ENCODE measurements around the gene HES6. TPM values are rescaled to one million over a fixed set of nuclear protein-coding genes. Genes with fewer than 3 reads are reported as not detected.

The HES6 gene
- total RNA-seq, 1 experiment from 2014 or later, result 17.2 TPM

GRCh38 chr2:238286551-238286950 is 46.7 kb upstream of the HES6 start:
- no peaks in the 10 kb centered on the region for H3K36me3 ChIP-seq (ENCODE audit: insufficient read depth, low read length, poor library complexity, severe bottlenecking)
- DNase-seq (ENCODE audit: low spot score), result no peak
- no peak for TF ChIP-seq EZH2 (IDR thresholded peaks at IDR 0.05; ENCODE audit: borderline replicate concordance, low read depth, low read length, poor library complexity, severe bottlenecking)
- TF ChIP-seq CTCF (conservative IDR thresholded peaks at IDR 0.05; ENCODE audit: low read depth, low read length), result no peak
- no peak overlapping the region for H3K4me3 ChIP-seq (ENCODE audit: low read depth, low read length, poor library complexity, severe bottlenecking)
- ChIA-PET POLR2A (ENCODE audit: low non-redundant PET) (no interaction called here), CTCF (no interaction called here)
- intact Hi-C loops (cut with micrococcal nuclease; ENCODE audit: unreplicated experiment), result no loop called here
- no peak overlapping the region for H3K27ac ChIP-seq (ENCODE audit: low read depth, low read length, poor library complexity, severe bottlenecking)
- H3K27me3 ChIP-seq (replicated peaks; ENCODE audit: insufficient read depth, low read depth, low read length, poor library complexity), result no peaks in the 10 kb centered on the region
- no peaks in the 10 kb centered on the region for H3K9me3 ChIP-seq (ENCODE audit: low read depth, low read length, poor library complexity, severe bottlenecking)
- peaks cover 26% of the 10 kb centered on the region for H3K4me1 ChIP-seq (ENCODE audit: insufficient read depth, low read length, poor library complexity, severe bottlenecking)
- TSS peak; percentile 55 for BruUV-seq (replicated peaks)

GRCh38 chr2:238286095-238286494 is 46.3 kb upstream of the HES6 start:
- no TSS peak for BruUV-seq (replicated peaks)
- TF ChIP-seq CTCF (conservative IDR thresholded peaks at IDR 0.05; ENCODE audit: low read depth, low read length) (no peak), EZH2 (IDR thresholded peaks at IDR 0.05; ENCODE audit: borderline replicate concordance, low read depth, low read length, poor library complexity, severe bottlenecking) (no peak)
- no peak for DNase-seq (ENCODE audit: low spot score)
- POLR2A ChIA-PET (ENCODE audit: low non-redundant PET), result no interaction called here
- Histone ChIP-seq H3K27me3 (replicated peaks; ENCODE audit: insufficient read depth, low read depth, low read length, poor library complexity) (no peaks in the 10 kb centered on the region), H3K36me3 (ENCODE audit: insufficient read depth, low read length, poor library complexity, severe bottlenecking) (no peaks in the 10 kb centered on the region), H3K4me1 (ENCODE audit: insufficient read depth, low read length, poor library complexity, severe bottlenecking) (peaks cover 26% of the 10 kb centered on the region), H3K4me3 (ENCODE audit: low read depth, low read length, poor library complexity, severe bottlenecking) (no peak overlapping the region), H3K9me3 (ENCODE audit: low read depth, low read length, poor library complexity, severe bottlenecking) (no peaks in the 10 kb centered on the region), H3K27ac (ENCODE audit: low read depth, low read length, poor library complexity, severe bottlenecking) (no peak overlapping the region)
- CTCF ChIA-PET, result no interaction called here
- intact Hi-C loops (cut with micrococcal nuclease; ENCODE audit: unreplicated experiment), result no loop called here

GRCh38 chr2:238285653-238286082 is 45.8 kb upstream of the HES6 start:
- TF ChIP-seq EZH2 (IDR thresholded peaks at IDR 0.05; ENCODE audit: borderline replicate concordance, low read depth, low read length, poor library complexity, severe bottlenecking) (no peak), CTCF (conservative IDR thresholded peaks at IDR 0.05; ENCODE audit: low read depth, low read length) (no peak)
- DNase-seq (ENCODE audit: low spot score), result no peak
- BruUV-seq (replicated peaks), result no TSS peak
- Histone ChIP-seq H3K4me1 (ENCODE audit: insufficient read depth, low read length, poor library complexity, severe bottlenecking) (peaks cover 26% of the 10 kb centered on the region), H3K9me3 (ENCODE audit: low read depth, low read length, poor library complexity, severe bottlenecking) (no peaks in the 10 kb centered on the region), H3K27ac (ENCODE audit: low read depth, low read length, poor library complexity, severe bottlenecking) (no peak overlapping the region), H3K4me3 (ENCODE audit: low read depth, low read length, poor library complexity, severe bottlenecking) (no peak overlapping the region), H3K36me3 (ENCODE audit: insufficient read depth, low read length, poor library complexity, severe bottlenecking) (no peaks in the 10 kb centered on the region), H3K27me3 (replicated peaks; ENCODE audit: insufficient read depth, low read depth, low read length, poor library complexity) (no peaks in the 10 kb centered on the region)
- CTCF ChIA-PET, result no interaction called here
- intact Hi-C loops (cut with micrococcal nuclease; ENCODE audit: unreplicated experiment), result no loop called here
- POLR2A ChIA-PET (ENCODE audit: low non-redundant PET), result no interaction called here
